GM12875 (cell line): ENCODE data around the gene UQCC2.

Experiments used
- H3K4me3 ChIP-seq: one replicate; pipeline ENCODE4 v1.5.1; 2011; ENCODE audit warnings: low read depth, low read length, control low read depth
- CTCF ChIP-seq: IDR thresholded peaks from 2 replicates; pipeline ENCODE4 v1.5.1; 2011; ENCODE audit warnings: low read depth, mild to moderate bottlenecking, control low read depth, inconsistent platforms, low read length, moderate library complexity, borderline replicate concordance; ENCODE audit not compliant: insufficient read depth

The UQCC2 gene

GRCh38 chr6:33690766-33691165 is 20.7 kb downstream of the UQCC2 start:
- no peak for TF ChIP-seq CTCF
- no peak overlapping the region for H3K4me3 ChIP-seq

GRCh38 chr6:33689879-33690278 is 21.6 kb downstream of the UQCC2 start:
- TF ChIP-seq CTCF: no peak
- H3K4me3 ChIP-seq: no peak overlapping the region

GRCh38 chr6:33689148-33689494 is 22.4 kb downstream of the UQCC2 start:
- no peak overlapping the region for H3K4me3 ChIP-seq
- TF ChIP-seq CTCF: no peak

GRCh38 chr6:33688451-33689147 is 22.9 kb downstream of the UQCC2 start:
- TF ChIP-seq CTCF: no peak
- H3K4me3 ChIP-seq: no peak overlapping the region

- no peak overlapping the region for H3K4me3 ChIP-seq
- no peak for TF ChIP-seq CTCF
Measured at GRCh38 chr6:33688006-33688405, 23.5 kb downstream of the UQCC2 start.

GRCh38 chr6:33686981-33687975 is 24.2 kb downstream of the UQCC2 start:
- no peak overlapping the region for H3K4me3 ChIP-seq
- TF ChIP-seq CTCF: no peak
